Measurements from ENCODE around the gene BACH2. TPM values are rescaled to one million over a fixed set of nuclear protein-coding genes. Genes with fewer than 3 reads are reported as not detected.

The BACH2 gene
- total RNA-seq, 4 donors from 2014 or later, result 9.3 to 34.5 (median 11.1) TPM

DNA sequence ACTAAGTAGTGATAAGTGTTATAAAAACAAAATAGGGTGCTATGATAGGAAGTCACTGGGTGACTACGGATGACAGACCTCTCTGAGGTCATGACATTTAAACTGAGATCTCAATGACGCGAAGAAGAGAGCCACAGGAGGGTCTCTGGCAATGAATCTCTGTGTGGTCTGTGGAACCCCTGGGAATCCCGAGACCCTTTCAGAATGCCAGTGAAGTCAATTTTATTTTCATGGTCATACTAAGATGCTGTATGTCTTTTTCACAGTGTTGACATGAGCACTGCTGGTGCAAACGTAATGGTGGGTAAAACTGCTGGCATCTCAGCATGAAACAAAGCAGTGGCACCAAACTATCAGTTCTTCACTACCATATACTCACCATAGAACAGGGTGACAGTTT, 247.3 kb downstream of the BACH2 start:
- intact Hi-C loops (cut with DNase I; ENCODE audit: low total_unique reads), result no loop called here
- WGBS, 2 donors, result 81 to 88% methylated on average over 5 of the region's 5 CpGs
- no peak for DNase-seq (ENCODE audit: low spot score in 2 of 2)
- H3K4me3 ChIP-seq (ENCODE audit: low read depth, poor library complexity, severe bottlenecking), result no peak overlapping the region
- no peak for TF ChIP-seq CTCF (IDR thresholded peaks at IDR 0.05)
- TF ChIP-seq POLR2A (IDR thresholded peaks at IDR 0.05), result no peak

GRCh38 chr6:90048206-90048967, 248.3 kb downstream of the BACH2 start:
- no peak for DNase-seq (ENCODE audit: low spot score in 2 of 2)
- H3K4me3 ChIP-seq (ENCODE audit: low read depth, poor library complexity, severe bottlenecking), result no peak overlapping the region
- intact Hi-C loops (cut with DNase I; ENCODE audit: low total_unique reads), result no loop called here
- WGBS, 2 donors, result 84 to 95% methylated on average over 2 of the region's 2 CpGs
- TF ChIP-seq POLR2A (IDR thresholded peaks at IDR 0.05) (no peak), CTCF (IDR thresholded peaks at IDR 0.05) (no peak)

DNA sequence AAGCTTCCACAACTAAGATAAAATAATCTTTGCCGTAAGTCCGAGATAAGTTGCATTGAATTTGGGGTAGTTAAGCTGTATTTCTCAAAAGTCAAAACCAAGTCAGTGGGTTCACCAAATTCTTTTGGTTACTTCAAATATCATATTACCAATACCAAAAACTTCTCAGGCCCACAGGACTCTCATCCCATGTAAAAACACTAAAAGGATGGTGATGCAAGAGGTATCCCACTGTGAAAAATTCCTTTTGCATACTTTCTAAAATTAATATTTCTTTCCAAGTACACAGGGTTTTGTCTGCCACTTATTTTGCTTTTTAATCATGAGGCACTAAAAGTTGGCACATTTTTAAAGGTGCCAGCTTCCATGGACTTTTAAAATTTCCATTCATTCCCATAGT, 251.1 kb downstream of the BACH2 start:
- WGBS, 2 donors, result 70 to 95% methylated on average over 2 of the region's 2 CpGs
- intact Hi-C loops (cut with DNase I; ENCODE audit: low total_unique reads), result no loop called here
- no peak overlapping the region for H3K4me3 ChIP-seq (ENCODE audit: low read depth, poor library complexity, severe bottlenecking)
- no peak for DNase-seq (ENCODE audit: low spot score in 2 of 2)
- TF ChIP-seq CTCF (IDR thresholded peaks at IDR 0.05) (no peak), POLR2A (IDR thresholded peaks at IDR 0.05) (no peak)

- DNase-seq (ENCODE audit: low spot score in 2 of 2), result no peak
- no peak overlapping the region for H3K4me3 ChIP-seq (ENCODE audit: low read depth, poor library complexity, severe bottlenecking)
- WGBS, 2 donors, result 58 to 72% methylated on average over 3 of the region's 3 CpGs
- intact Hi-C loops (cut with DNase I; ENCODE audit: low total_unique reads), result no loop called here
- no peak for TF ChIP-seq POLR2A (IDR thresholded peaks at IDR 0.05)
- no peak for TF ChIP-seq CTCF (IDR thresholded peaks at IDR 0.05)
Observed at GRCh38 chr6:90044833-90045381, 251.7 kb downstream of the BACH2 start.

GRCh38 chr6:90044182-90044832, 252.3 kb downstream of the BACH2 start:
- no peak for DNase-seq (ENCODE audit: low spot score in 2 of 2)
- 84 to 88% methylated on average over 7 of the region's 7 CpGs for WGBS, 2 donors
- no peak overlapping the region for H3K4me3 ChIP-seq (ENCODE audit: low read depth, poor library complexity, severe bottlenecking)
- intact Hi-C loops (cut with DNase I; ENCODE audit: low total_unique reads), result no loop called here
- no peak for TF ChIP-seq POLR2A (IDR thresholded peaks at IDR 0.05)
- TF ChIP-seq CTCF (IDR thresholded peaks at IDR 0.05), result no peak
